Measurements from ENCODE around the gene KRTAP5-8.
"Not testable (repeated sequence)": the region's sequence is repeated elsewhere in the genome, so short reads cannot be mapped to it uniquely, and the experiment has no call there.

- not testable (repeated sequence) for TF ChIP-seq CTCF, POLR2A (IDR thresholded peaks at IDR 0.05)
These were observed 33.5 kb downstream of the KRTAP5-8 start for GRCh38 chr11:71571101-71571850.
